NB4 (cell line): ENCODE data around the gene KHNYN.

Source experiments
- DNase-seq: peaks from one replicate; pipeline ENCODE4 v3.0.0; 2010; ENCODE audit warnings: low read depth
- H3K4me3 ChIP-seq: one replicate; pipeline ENCODE4 v1.5.1; 2011; ENCODE audit warnings: mild to moderate bottlenecking, low read depth, low read length, moderate library complexity
- MYC ChIP-seq: IDR thresholded peaks from 2 replicates; pipeline ENCODE4 v1.6.1; 2011; ENCODE audit warnings: low read depth, low read length
- POLR2A ChIP-seq: IDR thresholded peaks from 2 replicates; pipeline ENCODE4 v1.6.1; 2011; ENCODE audit warnings: mild to moderate bottlenecking; ENCODE audit not compliant: insufficient read length; ENCODE audit errors: extremely low read depth
- TF ChIP-seq, protein P1 (sequence below): IDR thresholded peaks from one replicate; pipeline ENCODE4 v1.5.1; 2012; ENCODE audit warnings: low read depth, low read length
- TF ChIP-seq, protein P2 (sequence below): IDR thresholded peaks from 2 replicates; pipeline ENCODE4 v1.6.1; 2011; ENCODE audit warnings: low read depth, low read length

KHNYN gene

DNA sequence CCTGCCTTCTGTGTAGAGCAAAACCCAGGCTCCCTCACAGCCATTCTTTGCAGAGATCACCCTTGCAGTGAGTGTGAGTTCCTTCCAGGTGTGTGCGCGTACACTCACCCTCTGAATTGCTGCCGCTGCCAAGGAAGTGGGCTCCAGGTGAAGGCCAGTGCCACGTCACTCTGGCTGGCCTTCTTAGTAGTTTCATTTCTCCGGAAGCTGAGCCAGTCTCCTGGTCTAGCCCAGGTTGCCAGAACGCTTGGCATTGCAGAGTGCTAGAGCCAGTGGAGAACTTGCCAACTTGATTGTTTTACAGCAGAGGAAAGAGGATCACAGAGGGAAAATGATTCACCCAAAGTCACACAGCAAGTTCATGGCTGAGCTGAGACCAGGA, 11.3 kb upstream of the KHNYN start:
- no peak for DNase-seq
- TF ChIP-seq MYC = no peak
- TF ChIP-seq, protein P1, sequence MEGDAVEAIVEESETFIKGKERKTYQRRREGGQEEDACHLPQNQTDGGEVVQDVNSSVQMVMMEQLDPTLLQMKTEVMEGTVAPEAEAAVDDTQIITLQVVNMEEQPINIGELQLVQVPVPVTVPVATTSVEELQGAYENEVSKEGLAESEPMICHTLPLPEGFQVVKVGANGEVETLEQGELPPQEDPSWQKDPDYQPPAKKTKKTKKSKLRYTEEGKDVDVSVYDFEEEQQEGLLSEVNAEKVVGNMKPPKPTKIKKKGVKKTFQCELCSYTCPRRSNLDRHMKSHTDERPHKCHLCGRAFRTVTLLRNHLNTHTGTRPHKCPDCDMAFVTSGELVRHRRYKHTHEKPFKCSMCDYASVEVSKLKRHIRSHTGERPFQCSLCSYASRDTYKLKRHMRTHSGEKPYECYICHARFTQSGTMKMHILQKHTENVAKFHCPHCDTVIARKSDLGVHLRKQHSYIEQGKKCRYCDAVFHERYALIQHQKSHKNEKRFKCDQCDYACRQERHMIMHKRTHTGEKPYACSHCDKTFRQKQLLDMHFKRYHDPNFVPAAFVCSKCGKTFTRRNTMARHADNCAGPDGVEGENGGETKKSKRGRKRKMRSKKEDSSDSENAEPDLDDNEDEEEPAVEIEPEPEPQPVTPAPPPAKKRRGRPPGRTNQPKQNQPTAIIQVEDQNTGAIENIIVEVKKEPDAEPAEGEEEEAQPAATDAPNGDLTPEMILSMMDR = no peak
- H3K4me3 ChIP-seq = no peak overlapping the region

DNA sequence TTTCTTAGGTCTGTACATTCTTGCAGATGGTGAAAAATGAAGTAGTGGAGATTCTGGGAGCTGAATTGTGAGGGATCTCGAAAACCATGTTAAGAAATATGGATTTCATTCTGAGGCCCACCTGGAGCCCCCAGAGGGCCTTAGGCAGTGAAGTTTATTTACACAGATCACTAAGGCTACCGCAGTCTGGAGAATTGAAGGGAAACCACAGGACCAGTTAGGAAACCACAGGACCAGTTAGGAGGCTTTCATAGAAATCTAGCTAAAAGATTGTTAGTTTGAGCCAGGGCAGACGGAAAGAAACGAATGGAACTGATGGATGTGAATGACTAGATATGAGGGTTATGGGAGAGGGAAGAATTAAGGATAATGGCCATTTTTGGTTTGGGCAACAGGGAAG, 7.5 kb upstream of the KHNYN start:
- DNase-seq = peak; percentile 52
- H3K4me3 ChIP-seq = no peak overlapping the region
- TF ChIP-seq, protein P2, sequence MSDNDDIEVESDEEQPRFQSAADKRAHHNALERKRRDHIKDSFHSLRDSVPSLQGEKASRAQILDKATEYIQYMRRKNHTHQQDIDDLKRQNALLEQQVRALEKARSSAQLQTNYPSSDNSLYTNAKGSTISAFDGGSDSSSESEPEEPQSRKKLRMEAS = no peak
- TF ChIP-seq MYC (no peak), POLR2A (no peak)
- TF ChIP-seq, protein P1 = no peak

DNA sequence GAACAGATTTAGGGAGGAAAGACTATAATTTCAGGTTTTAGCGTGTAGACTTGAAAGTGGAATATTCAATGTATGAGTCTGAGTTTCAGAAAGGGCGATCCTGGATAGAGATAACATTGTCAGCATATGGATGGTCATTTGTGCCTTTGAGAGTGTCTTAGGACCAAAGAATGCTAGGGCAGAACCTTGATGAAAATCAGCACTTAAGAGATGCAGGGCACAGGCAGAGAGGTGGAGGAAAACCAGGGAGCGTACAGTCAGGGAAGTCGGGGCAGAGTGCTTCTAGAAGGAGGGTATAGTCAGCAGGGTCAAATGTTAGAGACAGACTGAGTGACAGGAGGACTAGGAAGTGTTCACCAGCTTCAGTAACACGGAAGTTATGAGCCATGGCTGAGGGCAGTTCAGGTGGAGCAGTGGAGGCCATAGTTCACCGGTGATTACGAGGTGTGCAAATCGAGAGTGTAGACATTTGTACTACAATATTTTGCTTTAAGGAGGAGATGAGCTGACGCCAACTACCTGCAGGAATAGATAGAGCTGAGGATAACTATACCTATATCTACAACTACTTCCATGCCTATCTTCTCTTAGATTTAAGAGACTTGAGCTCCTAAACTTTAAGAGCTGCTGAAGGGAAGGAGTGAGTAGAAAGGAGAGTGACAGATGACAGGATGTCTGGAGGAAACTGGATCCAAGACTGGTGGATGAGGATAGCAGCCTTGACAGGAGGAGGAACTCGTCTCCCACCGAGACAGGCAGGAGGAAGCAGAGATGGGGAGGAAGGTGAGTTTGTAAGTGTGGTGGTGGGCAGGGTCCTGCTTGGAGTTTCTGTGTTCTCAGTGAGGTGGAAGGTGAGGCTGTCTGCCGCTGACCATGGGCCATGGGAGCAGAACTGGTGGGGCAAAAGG, 6.8 kb upstream of the KHNYN start:
- TF ChIP-seq, protein P1 = no peak
- TF ChIP-seq POLR2A = no peak
- TF ChIP-seq MYC = no peak
- TF ChIP-seq, protein P2 = no peak
- DNase-seq = no peak
- no peak overlapping the region for H3K4me3 ChIP-seq

DNA sequence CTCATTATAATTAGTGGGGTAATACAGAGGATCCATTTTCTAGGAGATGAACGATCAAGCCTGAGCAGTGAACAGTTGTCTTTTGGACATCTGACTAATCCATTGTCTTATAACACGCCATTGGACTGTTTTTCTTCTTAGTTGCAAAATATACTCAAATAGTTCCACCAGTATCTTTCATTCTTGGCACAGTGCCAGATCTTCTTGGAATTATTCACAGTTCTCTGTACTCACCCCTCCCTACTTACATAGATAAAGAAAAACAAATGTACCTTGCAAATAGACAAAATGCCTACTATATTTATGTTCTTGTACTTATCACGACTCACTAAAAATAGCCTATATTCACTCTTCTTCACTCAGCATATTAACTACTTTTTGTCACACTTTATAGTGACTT, 4.0 kb upstream of the KHNYN start:
- no peak for DNase-seq
- no peak for TF ChIP-seq MYC
- TF ChIP-seq, protein P1 = no peak
- TF ChIP-seq, protein P2 = no peak
- TF ChIP-seq POLR2A = no peak
- H3K4me3 ChIP-seq = no peak overlapping the region

DNA sequence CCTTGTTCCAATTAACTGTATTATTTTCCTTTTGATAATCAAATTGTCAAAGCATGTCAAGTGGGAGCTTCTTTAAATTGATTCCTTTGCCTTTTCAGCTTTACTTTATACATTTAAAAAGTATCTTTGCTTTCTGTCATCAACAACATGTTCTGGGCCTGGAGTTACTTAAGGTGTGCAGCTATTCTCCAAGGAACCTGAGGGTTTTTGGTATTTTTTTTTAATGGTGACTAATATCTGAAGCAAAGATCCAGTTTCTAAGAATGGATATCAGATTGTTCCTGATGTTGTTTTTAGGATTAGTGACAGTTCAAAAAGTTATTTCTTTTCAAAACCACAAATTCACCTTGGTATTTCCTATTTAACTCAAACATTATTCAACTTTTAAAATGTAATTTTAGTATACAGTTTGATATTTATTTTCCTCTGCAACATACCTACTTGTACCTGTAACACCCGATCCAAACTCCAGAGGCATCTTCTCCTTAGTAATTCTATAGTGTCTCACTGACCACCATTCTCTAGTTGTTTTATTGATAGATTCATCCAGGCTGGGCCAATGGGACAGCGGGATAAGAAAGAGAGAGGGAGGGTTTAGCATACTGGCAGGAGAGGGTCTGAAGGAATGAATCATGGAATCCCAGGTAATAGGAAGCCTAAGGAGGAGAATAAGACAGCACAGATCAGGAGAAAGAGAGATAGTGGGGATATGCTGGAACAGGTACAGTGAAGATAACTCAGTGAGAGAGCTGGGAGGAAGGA, 3.4 kb upstream of the KHNYN start:
- DNase-seq = no peak
- no peak for TF ChIP-seq POLR2A
- TF ChIP-seq, protein P2 = no peak
- TF ChIP-seq, protein P1 = no peak
- TF ChIP-seq MYC = no peak
- no peak overlapping the region for H3K4me3 ChIP-seq
